Neural progenitor cell (in vitro differentiated cells): ENCODE data around the gene ITGA11.
A peak's percentile ranks its signal among the peaks of the same experiment; 100 is the strongest.

Source experiments
- EZH2phosphoT487 ChIP-seq: fragments of 200-600 bp; sonication (generic); IDR thresholded peaks from 2 replicates; pipeline ENCODE4 v1.6.1; 2017; ENCODE audit warnings: antibody characterized with exemption
- TF ChIP-seq, protein P1 (sequence below): fragments of 200-600 bp; sonication (generic); IDR thresholded peaks from 2 replicates; pipeline ENCODE4 v1.5.1; 2017; ENCODE audit warnings: antibody characterized with exemption, mild to moderate bottlenecking

DNA sequence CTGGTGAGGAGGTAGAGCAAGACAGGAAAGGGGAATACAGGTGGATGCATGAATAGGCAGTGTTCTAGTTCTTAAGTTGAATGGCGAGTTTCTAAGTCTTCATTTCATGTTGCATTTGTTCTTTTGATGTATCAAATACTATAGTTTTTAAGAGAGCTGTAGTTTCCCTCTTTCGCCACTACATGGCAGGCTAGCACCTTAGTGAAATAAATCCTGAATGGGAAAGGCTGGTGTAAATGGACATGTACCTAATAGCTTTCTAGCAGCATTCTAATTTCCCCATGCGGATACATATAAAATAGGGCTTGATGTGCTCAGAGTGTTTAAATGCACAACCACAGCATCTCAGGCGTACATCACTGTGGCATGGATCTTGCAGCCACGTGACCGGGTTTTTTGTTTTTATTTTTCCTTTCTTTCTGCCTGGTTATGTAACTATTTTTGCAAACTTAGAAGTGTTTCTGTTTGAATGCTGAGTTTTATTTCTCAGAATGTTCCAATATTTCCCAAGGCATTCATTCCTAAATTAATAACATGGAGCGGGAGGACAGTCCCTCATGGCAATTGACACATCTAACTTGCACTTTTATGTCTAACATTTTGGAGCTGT lies 178.9 kb downstream of the ITGA11 start:
- no peak for TF ChIP-seq EZH2phosphoT487
- TF ChIP-seq, protein P1, sequence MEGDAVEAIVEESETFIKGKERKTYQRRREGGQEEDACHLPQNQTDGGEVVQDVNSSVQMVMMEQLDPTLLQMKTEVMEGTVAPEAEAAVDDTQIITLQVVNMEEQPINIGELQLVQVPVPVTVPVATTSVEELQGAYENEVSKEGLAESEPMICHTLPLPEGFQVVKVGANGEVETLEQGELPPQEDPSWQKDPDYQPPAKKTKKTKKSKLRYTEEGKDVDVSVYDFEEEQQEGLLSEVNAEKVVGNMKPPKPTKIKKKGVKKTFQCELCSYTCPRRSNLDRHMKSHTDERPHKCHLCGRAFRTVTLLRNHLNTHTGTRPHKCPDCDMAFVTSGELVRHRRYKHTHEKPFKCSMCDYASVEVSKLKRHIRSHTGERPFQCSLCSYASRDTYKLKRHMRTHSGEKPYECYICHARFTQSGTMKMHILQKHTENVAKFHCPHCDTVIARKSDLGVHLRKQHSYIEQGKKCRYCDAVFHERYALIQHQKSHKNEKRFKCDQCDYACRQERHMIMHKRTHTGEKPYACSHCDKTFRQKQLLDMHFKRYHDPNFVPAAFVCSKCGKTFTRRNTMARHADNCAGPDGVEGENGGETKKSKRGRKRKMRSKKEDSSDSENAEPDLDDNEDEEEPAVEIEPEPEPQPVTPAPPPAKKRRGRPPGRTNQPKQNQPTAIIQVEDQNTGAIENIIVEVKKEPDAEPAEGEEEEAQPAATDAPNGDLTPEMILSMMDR: peak; percentile 83
